Fibroblast of lung (primary cell): ENCODE results near the gene RPE. TPM values are rescaled to one million over a fixed set of nuclear protein-coding genes. Genes with fewer than 3 reads are reported as not detected.

ENCODE experiments used
- DNase-seq, 2 donors: peaks; one replicate each; pipeline versions ENCODE4 v3.0.0 to v3.0.0-alpha.2; 2010; ENCODE audit warnings: low read depth in 2 of 2
- H2AFZ ChIP-seq: 2 replicates; pipeline ENCODE4 v1.5.1; 2012; ENCODE audit warnings: low read length, control low read depth, inconsistent platforms
- H3K27ac ChIP-seq: 2 replicates; pipeline ENCODE4 v1.5.1; 2011; ENCODE audit warnings: low read length, control low read depth; ENCODE audit not compliant: insufficient read depth
- H3K27me3 ChIP-seq: 2 replicates; pipeline ENCODE4 v1.5.1; 2011; ENCODE audit warnings: mild to moderate bottlenecking, low read length; ENCODE audit not compliant: control insufficient read depth, insufficient read depth
- H3K36me3 ChIP-seq: 2 replicates; pipeline ENCODE4 v1.5.1; 2011; ENCODE audit warnings: low read length; ENCODE audit not compliant: control insufficient read depth, insufficient read depth
- H3K4me1 ChIP-seq: 2 replicates; pipeline ENCODE4 v1.5.1; 2011; ENCODE audit warnings: low read length; ENCODE audit not compliant: control insufficient read depth, insufficient read depth; ENCODE audit errors: extremely low read depth
- H3K4me2 ChIP-seq: 2 replicates; pipeline ENCODE4 v1.5.1; 2011; ENCODE audit warnings: low read length, control low read depth; ENCODE audit not compliant: insufficient read depth; ENCODE audit errors: extremely low read depth
- H3K4me3 ChIP-seq, 4 experiments: fragments of 200-600 bp in 1 of 4; sonication (generic) in 1 of 4; replicated peaks in 1 of 4; 2 replicates each; pipeline ENCODE4 v1.5.1; 2011 to 2016; ENCODE audit warnings: low read length in 4 of 4, low read depth in 3 of 4, mild to moderate bottlenecking in 3 of 4, control low read depth in 2 of 4, inconsistent platforms in 1 of 4, mixed read lengths in 1 of 4; ENCODE audit not compliant: insufficient read depth in 1 of 4; ENCODE audit errors: control extremely low read depth in 1 of 4
- H3K79me2 ChIP-seq: 2 replicates; pipeline ENCODE4 v1.5.1; 2012; ENCODE audit warnings: mild to moderate bottlenecking, low read length, inconsistent platforms; ENCODE audit not compliant: control insufficient read depth, insufficient read depth
- H3K9ac ChIP-seq: 2 replicates; pipeline ENCODE4 v1.5.1; 2011; ENCODE audit warnings: mild to moderate bottlenecking, low read length, control low read depth; ENCODE audit not compliant: insufficient read depth
- H3K9me3 ChIP-seq: 2 replicates; pipeline ENCODE4 v1.5.1; 2012; ENCODE audit warnings: low read depth, low read length; ENCODE audit not compliant: control insufficient read depth, insufficient read depth
- H4K20me1 ChIP-seq: 2 replicates; pipeline ENCODE4 v1.5.1; 2011; ENCODE audit warnings: low read length; ENCODE audit not compliant: control insufficient read depth, insufficient read depth; ENCODE audit errors: extremely low read depth
- CTCF ChIP-seq, 2 donors: IDR thresholded peaks in 1 of 2; conservative IDR thresholded peaks in 1 of 2; 1 replicate in 1 of 2; 2 replicates in 1 of 2; pipeline ENCODE4 v1.5.1; 2011 to 2012; ENCODE audit warnings: low read length in 2 of 2, control low read depth in 1 of 2, inconsistent platforms in 1 of 2, low read depth in 1 of 2, mild to moderate bottlenecking in 1 of 2
- EZH2 ChIP-seq: IDR thresholded peaks from 2 replicates; pipeline ENCODE4 v1.5.1; 2012; ENCODE audit warnings: low read length, control low read depth, mild to moderate bottlenecking; ENCODE audit errors: missing control alignments
- polyA plus RNA-seq, 2 donors: library from polyadenylated mRNA; depleted of rRNA in 1 of 2; stranded (reverse) in 1 of 2; unstranded in 1 of 2; fragments of >200 nt; gene quantifications; 2 replicates each; pipeline ENCODE4 v1.2.1, GENCODE V29; 2011 to 2012; ENCODE audit warnings: missing spikeins in 1 of 2
- total RNA-seq: library from RNA; depleted of rRNA; stranded (reverse); fragments of >200 nt; gene quantifications from 2 replicates; pipeline ENCODE4 v1.2.1, GENCODE V29; 2014

Gene RPE
- total and polyA plus RNA-seq, 2 donors (not counting 1 experiment from before 2014, with no cell fraction given): 75.1 to 81.3 TPM

DNA sequence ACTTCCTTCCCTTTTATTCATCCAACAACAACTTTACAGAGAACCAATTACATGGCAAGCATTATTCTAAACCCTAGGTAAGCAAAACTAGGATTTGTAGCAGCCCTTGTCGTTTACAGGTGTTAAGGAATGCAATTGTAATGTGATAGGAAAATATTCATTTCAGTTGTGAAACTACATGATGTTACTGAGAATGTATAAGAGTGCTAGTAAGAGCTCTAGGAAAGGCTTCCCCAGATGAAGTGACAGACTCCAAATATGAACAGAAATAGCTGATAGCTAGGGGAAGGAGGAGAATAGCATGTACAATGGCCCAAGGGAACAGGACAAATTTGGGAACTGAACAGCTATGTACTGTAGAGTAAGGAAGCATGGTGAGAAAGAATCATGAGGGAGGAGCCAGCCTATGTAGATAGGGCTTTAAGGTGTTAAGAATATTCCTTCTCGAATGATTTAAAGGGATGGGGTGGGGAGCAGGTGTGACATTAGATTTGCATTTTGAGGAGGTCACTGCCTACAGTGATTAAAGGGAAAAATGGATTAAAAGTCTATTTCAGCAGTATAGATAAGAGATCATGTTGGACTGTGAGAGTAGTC, 31.7 kb downstream of the RPE start:
- no peaks in the 10 kb centered on the region for H3K79me2 ChIP-seq
- no peaks in the 10 kb centered on the region for H3K36me3 ChIP-seq
- H3K9ac ChIP-seq: no peak overlapping the region
- TF ChIP-seq EZH2 (no peak), CTCF (conservative IDR thresholded peaks at IDR 0.05 in 1 of 2, IDR thresholded peaks at IDR 0.05 in 1 of 2; ENCODE audit: low read depth in 1 of 2, low read length in 2 of 2) (no peak)
- no peak overlapping the region for H3K4me2 ChIP-seq
- no peak overlapping the region for H3K4me3 ChIP-seq
- no peaks in the 10 kb centered on the region for H3K27me3 ChIP-seq
- no peaks in the 10 kb centered on the region for H4K20me1 ChIP-seq
- H3K27ac ChIP-seq: no peak overlapping the region
- H2AFZ ChIP-seq: no peak overlapping the region
- H3K9me3 ChIP-seq: no peaks in the 10 kb centered on the region
- DNase-seq: no peak
- H3K4me1 ChIP-seq: no peaks in the 10 kb centered on the region

DNA sequence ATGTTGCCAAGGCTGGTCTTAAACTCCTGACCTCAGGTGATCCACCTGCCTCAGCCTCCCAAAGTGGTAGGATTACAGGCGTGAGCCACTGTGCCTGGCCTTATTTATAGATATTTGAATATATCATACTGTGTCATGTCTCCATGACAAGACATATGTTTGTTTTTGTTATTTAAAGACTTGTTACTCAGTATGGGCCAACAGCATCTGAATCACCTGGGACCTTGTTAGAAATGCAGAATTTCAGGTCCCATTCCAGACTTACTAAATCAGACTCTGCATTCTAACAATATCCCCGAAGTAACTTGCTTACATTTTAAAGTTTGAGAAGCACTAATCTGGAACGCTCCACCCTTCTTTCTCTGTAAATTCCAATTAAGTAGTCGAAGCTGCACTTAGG, 33.2 kb downstream of the RPE start:
- no peaks in the 10 kb centered on the region for H3K79me2 ChIP-seq
- H3K27ac ChIP-seq: no peak overlapping the region
- H3K4me1 ChIP-seq: no peaks in the 10 kb centered on the region
- no peak overlapping the region for H3K9ac ChIP-seq
- H4K20me1 ChIP-seq: no peaks in the 10 kb centered on the region
- no peak overlapping the region for H3K4me2 ChIP-seq
- H3K36me3 ChIP-seq: no peaks in the 10 kb centered on the region
- H2AFZ ChIP-seq: no peak overlapping the region
- DNase-seq: no peak
- TF ChIP-seq EZH2: no peak
- TF ChIP-seq CTCF (conservative IDR thresholded peaks at IDR 0.05 in 1 of 2, IDR thresholded peaks at IDR 0.05 in 1 of 2; ENCODE audit: low read depth in 1 of 2, low read length in 2 of 2): no peak
- H3K4me3 ChIP-seq: no peak overlapping the region
- no peaks in the 10 kb centered on the region for H3K9me3 ChIP-seq
- H3K27me3 ChIP-seq: no peaks in the 10 kb centered on the region

GRCh38 chr2:210038078-210038477, 35.6 kb downstream of the RPE start:
- TF ChIP-seq EZH2 (no peak), CTCF (conservative IDR thresholded peaks at IDR 0.05 in 1 of 2, IDR thresholded peaks at IDR 0.05 in 1 of 2; ENCODE audit: low read depth in 1 of 2, low read length in 2 of 2) (no peak)
- Histone ChIP-seq H3K36me3 (no peaks in the 10 kb centered on the region), H3K9ac (no peak overlapping the region), H3K4me1 (no peaks in the 10 kb centered on the region), H3K4me3 (no peak overlapping the region), H3K27me3 (no peaks in the 10 kb centered on the region), H3K27ac (no peak overlapping the region), H3K4me2 (no peak overlapping the region), H2AFZ (no peak overlapping the region), H3K9me3 (no peaks in the 10 kb centered on the region), H3K79me2 (no peaks in the 10 kb centered on the region), H4K20me1 (no peaks in the 10 kb centered on the region)
- no peak for DNase-seq
